K562 (cell line): ENCODE results near the gene SOAT2. TPM values are rescaled to one million over a fixed set of nuclear protein-coding genes. Genes with fewer than 3 reads are reported as not detected.
"Not testable (repeated sequence)": the region's sequence is repeated elsewhere in the genome, so short reads cannot be mapped to it uniquely, and the experiment has no call there.

Source experiments
- ATAC-seq: fragments of 200-7000 bp; cut with Tn5 transposase; 3 replicates; pipeline ENCODE4 v1.9.1; 2020; ENCODE audit warnings: moderate library complexity
- BruUV-seq: library from RNA; stranded (reverse); fragments of 400-500 nt; replicated peaks from 2 replicates; lab custom pipeline; 2021; lab: Mats Ljungman, UMichigan
- CTCF ChIA-PET: fragments of 300-600 bp; formaldehyde crosslinking; extraction: SDS; loops from one replicate; lab custom pipeline; 2021; ENCODE audit warnings: low intra/inter-chr PET ratio; lab: Yijun Ruan, JAX
- POLR2A ChIA-PET: fragments of 300-600, 350-650 bp; sonication (Branson Sonifier 250); formaldehyde crosslinking; extraction: SDS; loops from one replicate; lab custom pipeline; 2021; ENCODE audit warnings: antibody characterized with exemption, inconsistent platforms; lab: Yijun Ruan, JAX
- DNase-seq, 4 experiments: peaks; one replicate each; pipeline versions ENCODE4 v3.0.0 to v3.0.0-alpha.2; 2011 to 2018; ENCODE audit warnings: low spot score in 3 of 4, mixed read lengths in 3 of 4; ENCODE audit errors: extremely low read depth in 1 of 4
- FAIRE-seq: peaks from 2 replicates; lab custom pipeline; 2011; peaks lifted over from hg19 to GRCh38; lab: Jason Lieb, UNC
- H2AFZ ChIP-seq: 2 replicates; pipeline ENCODE4 v1.6.0; 2011; ENCODE audit warnings: low read depth, low read length, control low read depth, inconsistent platforms
- H3K27ac ChIP-seq: fragments of 200-600 bp; 3 replicates; pipeline ENCODE4 v1.8.0; 2011; ENCODE audit warnings: low read depth, mild to moderate bottlenecking, control low read depth, inconsistent platforms, low read length, moderate library complexity, mixed read lengths; ENCODE audit errors: extremely low read depth
- H3K27me3 ChIP-seq, 2 experiments: fragments of 300-600 bp in 1 of 2; 2 replicates in 1 of 2; 3 replicates in 1 of 2; pipeline versions ENCODE4 v1.6.0 to v1.8.0; 2011; ENCODE audit warnings: inconsistent platforms in 2 of 2, low read length in 2 of 2, mild to moderate bottlenecking in 1 of 2, mixed read lengths in 1 of 2, moderate library complexity in 1 of 2; ENCODE audit not compliant: control insufficient read depth in 2 of 2, insufficient read depth in 2 of 2
- H3K36me3 ChIP-seq: fragments of 300-600 bp; 3 replicates; pipeline ENCODE4 v1.8.0; 2011; ENCODE audit warnings: mild to moderate bottlenecking, low read length, inconsistent platforms; ENCODE audit not compliant: control insufficient read depth, insufficient read depth
- H3K4me1 ChIP-seq, 2 experiments: fragments of 200-600 bp in 1 of 2; replicated peaks in 1 of 2; 2 replicates in 1 of 2; 3 replicates in 1 of 2; pipeline versions ENCODE4 v1.5.1 to v1.8.0; 2011; ENCODE audit warnings: inconsistent platforms in 2 of 2, low read length in 2 of 2, mild to moderate bottlenecking in 1 of 2, mixed read lengths in 1 of 2, moderate library complexity in 1 of 2; ENCODE audit not compliant: control insufficient read depth in 2 of 2, insufficient read depth in 2 of 2
- H3K4me2 ChIP-seq: 2 replicates; pipeline ENCODE4 v1.6.1; 2011; ENCODE audit warnings: low read length, control low read depth, inconsistent platforms, mixed read lengths; ENCODE audit not compliant: insufficient read depth
- H3K4me3 ChIP-seq: fragments of 200-600 bp; sonication (generic), shearing (Covaris generic); 2 replicates; pipeline ENCODE4 v1.5.1; 2016; ENCODE audit warnings: control low read depth, inconsistent platforms
- H3K79me2 ChIP-seq: fragments of 200-600 bp; 3 replicates; pipeline ENCODE4 v1.8.0; 2011; ENCODE audit warnings: low read length, inconsistent platforms; ENCODE audit not compliant: control insufficient read depth, insufficient read depth
- H3K9ac ChIP-seq, 2 experiments: 2 replicates each; pipeline versions ENCODE4 v1.6.0 to v1.6.1; 2011; ENCODE audit warnings: low read depth in 2 of 2, low read length in 2 of 2, control low read depth in 1 of 2, inconsistent platforms in 1 of 2, mild to moderate bottlenecking in 1 of 2, mixed read lengths in 1 of 2; ENCODE audit not compliant: insufficient read depth in 1 of 2
- H3K9me1 ChIP-seq: one replicate; pipeline ENCODE4 v1.6.0; 2011; ENCODE audit warnings: inconsistent platforms, mild to moderate bottlenecking, low read length, moderate library complexity; ENCODE audit not compliant: control insufficient read depth, insufficient read depth
- H3K9me3 ChIP-seq: replicated peaks from 2 replicates; pipeline ENCODE4 v1.5.1; 2011; ENCODE audit warnings: low read depth, low read length, inconsistent platforms; ENCODE audit not compliant: control insufficient read depth, insufficient read depth
- H4K20me1 ChIP-seq: replicated peaks from 2 replicates; pipeline ENCODE4 v1.6.1; 2011; ENCODE audit warnings: low read length, inconsistent platforms, mixed read lengths; ENCODE audit not compliant: control insufficient read depth, insufficient read depth
- FOXO4 ChIP-seq: fragments of 450-650 bp; formaldehyde crosslinking; IDR thresholded peaks from 2 replicates; pipeline ENCODE4 v1.4.0; 2020; ENCODE audit warnings: mild to moderate bottlenecking, moderate library complexity
- KDM1A ChIP-seq, 2 experiments: fragments of 450-650 bp; IDR thresholded peaks; 2 replicates each; pipeline ENCODE4 v1.6.1; 2016; ENCODE audit warnings: mild to moderate bottlenecking in 2 of 2
- ZBTB33 ChIP-seq: sonication (generic); formaldehyde crosslinking; IDR thresholded peaks from 2 replicates; pipeline ENCODE4 v1.8.1; 2023; ENCODE audit warnings: mild to moderate bottlenecking, missing genetic modification reagents
- ZEB2 ChIP-seq: fragments of 450-650 bp; IDR thresholded peaks from 2 replicates; pipeline ENCODE4 v1.6.1; 2016
- ZNF184 ChIP-seq: sonication (generic); formaldehyde crosslinking; IDR thresholded peaks from 2 replicates; pipeline ENCODE4 v1.5.0; 2020; ENCODE audit warnings: missing genetic modification reagents
- ZNF586 ChIP-seq: fragments of 450-650 bp; formaldehyde crosslinking; conservative IDR thresholded peaks from 2 replicates; pipeline ENCODE4 v1.4.0; 2020; ENCODE audit warnings: mild to moderate bottlenecking, moderate library complexity
- WGBS: fragments of 100-300 bp; shearing (Covaris generic); methylation state at CpG from one replicate; pipeline ENCODE4 v1.1.6; 2016; ENCODE audit warnings: low coverage, mixed read lengths; ENCODE audit not compliant: insufficient coverage; ENCODE audit errors: missing lambda C conversion rate; 5-methylcytosine and 5-hydroxymethylcytosine counted together
- in situ Hi-C: fragments of 300-500 bp; cut with MboI; formaldehyde crosslinking; loops from 4 replicates; pipeline ENCODE4 v1.15.0; 2018; ENCODE audit warnings: inconsistent platforms, mixed read lengths
- intact Hi-C: fragments of 100-400 bp; cut with micrococcal nuclease; formaldehyde crosslinking; loops from 2 replicates; pipeline ENCODE4 v1.14.2; 2022
- polyA plus RNA-seq, 8 experiments: library from polyadenylated mRNA; depleted of rRNA in 4 of 8; stranded (reverse) in 5 of 8; unstranded in 3 of 8; fragments of >200 nt; fragmentation: Nextera tagmentation in 2 of 8; fragmentation: Illumina TruSeq in 1 of 8; extraction: Ambion mirVana in 2 of 8; extraction: Trizol in 1 of 8; gene quantifications; 2 replicates each; pipeline versions ENCODE4 v1.2.1 to v1.2.3, GENCODE V29; 2011 to 2014; ENCODE audit warnings: inconsistent platforms in 1 of 8, missing spikeins in 1 of 8
- total RNA-seq, 7 experiments: library from RNA; depleted of rRNA in 6 of 7; stranded (reverse); fragments of >200 nt in 6 of 7; fragmentation: Illumina TruSeq in 2 of 7; extraction: Trizol in 2 of 7; gene quantifications; 2 replicates each; pipeline versions ENCODE4 v1.2.1 to v1.2.3, GENCODE V29; 2011 to 2021; ENCODE audit warnings: low replicate concordance in 1 of 7

The SOAT2 gene
- total and polyA plus RNA-seq, 9 of the 15 experiments (the other 6 are each of a cell fraction or from before 2014, with no cell fraction given): 0.04 TPM; not detected in 8

- TF ChIP-seq ZBTB33 (CRISPR knock-in tag) (no peak), KDM1A (IDR thresholded peaks at IDR 0.05) (no peak), ZNF586 (CRISPR knock-in tag) (no peak), FOXO4 (CRISPR knock-in tag) (no peak)
Measured at GRCh38 chr12:53160673-53161072, 57.4 kb downstream of the SOAT2 start (continued).

- Histone ChIP-seq H3K9me3 (no peaks in the 10 kb centered on the region), H2AFZ (no peak overlapping the region), H3K36me3 (no peaks in the 10 kb centered on the region), H3K27me3 (no peaks in the 10 kb centered on the region), H3K4me2 (no peak overlapping the region), H3K79me2 (no peaks in the 10 kb centered on the region), H3K9ac (no peak overlapping the region), H3K27ac (no peak overlapping the region), H3K9me1 (no peaks in the 10 kb centered on the region), H3K4me1 (peaks cover 11 to 16% of the 10 kb centered on the region in 2 experiments; a peak in 4 of 5 replicates), H4K20me1 (no peaks in the 10 kb centered on the region), H3K4me3 (no peak overlapping the region)
- POLR2A ChIA-PET: interaction anchor here (0.7 to 2.7 kb wide), 7 partner anchors 10 to 164 kb away, joined by 3 to 15 read pairs (median 4); partner anchors contain the start of genes CSAD and ZNF740
- ATAC-seq: no peak
- FAIRE-seq: no peak
- TF ChIP-seq ZEB2: no peak
- 0 out of 2 replicates have a peak, but pooled peaks have one; percentile 17 for TF ChIP-seq ZNF184 (CRISPR knock-in tag)
- CTCF ChIA-PET: interaction anchor here (0.5 to 2.6 kb wide), 2 partner anchors 127 to 183 kb away, joined by 4 to 7 read pairs; no protein-coding TSS in a partner anchor
- intact Hi-C loops (no loop called here), in situ Hi-C loops (no loop called here)
- BruUV-seq: no TSS peak
- no peak for DNase-seq
- 71% methylated on average over 8 of the region's 8 CpGs for WGBS
Measured at GRCh38 chr12:53161119-53161911, 58.0 kb downstream of the SOAT2 start.

GRCh38 chr12:53163008-53163407 is 59.7 kb downstream of the SOAT2 start:
- H3K9ac ChIP-seq, H3K9me3 ChIP-seq, H2AFZ ChIP-seq, H3K9me1 ChIP-seq, H3K27ac ChIP-seq, ATAC-seq, BruUV-seq, H4K20me1 ChIP-seq, H3K79me2 ChIP-seq, POLR2A ChIA-PET, H3K36me3 ChIP-seq, CTCF ChIA-PET, FAIRE-seq, H3K4me3 ChIP-seq, H3K4me2 ChIP-seq, DNase-seq, intact Hi-C loops, in situ Hi-C loops, H3K27me3 ChIP-seq: not testable (repeated sequence)
- WGBS: 59% methylated on average over 2 of the region's 2 CpGs
- H3K4me1 ChIP-seq: peaks cover 11 to 15% of the 10 kb centered on the region in 2 experiments; a peak in 4 of 5 replicates
